RPMI8226 (cell line): ENCODE measurements around the gene SMC3.
"Not testable (repeated sequence)": the region's sequence is repeated elsewhere in the genome, so short reads cannot be mapped to it uniquely, and the experiment has no call there.

Experiments used
- DNase-seq: peaks from one replicate; pipeline ENCODE4 v3.0.0-alpha.2; 2015

The SMC3 gene

DNA sequence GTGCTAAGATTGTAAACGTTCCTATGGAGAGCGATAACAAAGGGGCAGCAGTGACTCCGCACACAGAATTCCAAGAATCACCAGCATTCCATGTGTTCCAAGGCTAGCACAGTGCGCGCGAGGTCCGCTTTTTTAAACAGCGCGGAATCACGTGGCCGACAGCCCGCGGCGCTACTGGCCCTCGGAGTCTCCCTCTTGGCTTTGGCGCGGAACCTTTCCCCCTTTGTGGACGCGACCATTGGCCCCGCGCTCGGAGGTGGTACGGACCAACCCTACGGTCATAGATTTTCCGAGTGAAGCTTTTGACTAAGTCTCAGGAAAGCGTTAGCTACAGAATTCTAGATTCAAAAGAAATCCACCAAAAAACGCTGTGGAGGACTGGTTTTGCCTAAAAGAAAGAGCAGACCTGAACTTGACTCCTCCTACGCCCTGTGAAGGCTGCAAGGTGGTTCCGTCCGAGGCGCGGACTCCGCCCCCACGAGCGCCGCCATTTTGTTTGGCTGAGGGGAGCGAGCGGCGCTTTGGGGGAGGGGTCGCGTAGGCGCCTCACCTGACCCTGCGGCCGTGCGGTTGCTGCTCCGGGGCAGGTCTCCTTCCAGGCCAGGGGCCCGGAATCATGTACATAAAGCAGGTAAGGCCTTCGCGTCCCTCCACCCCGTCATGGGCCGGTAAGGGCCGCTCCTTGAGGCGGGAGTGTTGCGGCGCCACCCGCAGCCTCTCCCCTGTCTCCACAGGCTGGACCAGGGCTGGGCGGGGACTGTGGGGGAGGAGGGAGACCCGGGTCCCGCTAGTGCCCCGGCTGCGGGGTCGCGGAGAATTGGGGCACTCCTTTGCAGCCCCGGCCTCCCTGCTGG is at the start of gene SMC3:
SMC3 (plus strand) TSS at position 495 of the 854 bp plus-strand sequence; CDS start at position 617, 122 bp downstream.
- DNase-seq, result peak; percentile 91

DNA sequence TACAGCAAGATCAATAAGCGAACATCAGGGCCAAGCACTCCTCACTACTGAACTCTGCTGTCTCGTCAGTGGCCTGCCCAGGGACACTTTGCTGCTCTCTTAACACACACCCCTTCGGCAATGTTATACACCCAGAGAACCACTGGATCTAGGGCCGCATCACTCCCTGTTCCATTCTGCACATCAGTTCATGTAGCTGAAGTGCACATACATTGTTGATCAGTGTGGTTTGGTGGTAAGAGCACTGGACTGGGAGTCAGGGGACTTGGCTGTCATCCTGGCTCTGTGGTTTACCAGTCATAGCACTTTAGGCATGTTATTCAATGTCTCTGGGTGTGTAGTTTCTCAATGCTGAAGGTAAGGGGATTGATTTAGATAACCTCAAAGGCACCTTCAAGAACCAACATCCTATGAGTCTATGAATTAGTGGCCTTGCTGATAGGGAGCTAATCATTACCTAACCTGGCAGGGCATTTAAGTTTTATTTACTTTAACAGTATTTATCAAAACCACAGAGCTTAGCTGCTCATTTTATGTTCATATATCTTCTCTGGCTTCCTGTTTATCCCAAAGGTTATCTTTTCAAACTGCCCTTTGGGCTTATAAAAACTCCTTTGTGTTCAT is 45.0 kb upstream of the SMC3 start:
- no peak for DNase-seq

DNA sequence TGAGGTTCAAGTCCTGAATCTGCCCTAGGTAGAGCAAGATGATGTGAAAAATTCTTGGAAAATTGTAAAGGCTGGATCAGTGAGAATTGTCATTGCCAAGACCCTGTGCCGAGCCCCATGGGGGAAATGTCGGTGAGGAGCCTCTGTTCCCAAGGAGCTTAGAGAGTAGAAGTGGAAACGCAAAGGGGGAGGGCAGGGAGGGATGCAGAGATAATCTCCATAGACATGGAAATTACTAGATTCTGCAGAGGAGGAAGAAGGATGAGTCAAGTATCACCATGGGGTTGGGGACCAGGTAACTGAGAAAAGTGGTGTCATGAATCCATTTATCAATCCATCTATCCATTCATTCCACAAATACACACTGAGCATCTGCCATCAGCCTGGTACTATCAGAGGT is 43.8 kb upstream of the SMC3 start:
- no peak for DNase-seq

DNA sequence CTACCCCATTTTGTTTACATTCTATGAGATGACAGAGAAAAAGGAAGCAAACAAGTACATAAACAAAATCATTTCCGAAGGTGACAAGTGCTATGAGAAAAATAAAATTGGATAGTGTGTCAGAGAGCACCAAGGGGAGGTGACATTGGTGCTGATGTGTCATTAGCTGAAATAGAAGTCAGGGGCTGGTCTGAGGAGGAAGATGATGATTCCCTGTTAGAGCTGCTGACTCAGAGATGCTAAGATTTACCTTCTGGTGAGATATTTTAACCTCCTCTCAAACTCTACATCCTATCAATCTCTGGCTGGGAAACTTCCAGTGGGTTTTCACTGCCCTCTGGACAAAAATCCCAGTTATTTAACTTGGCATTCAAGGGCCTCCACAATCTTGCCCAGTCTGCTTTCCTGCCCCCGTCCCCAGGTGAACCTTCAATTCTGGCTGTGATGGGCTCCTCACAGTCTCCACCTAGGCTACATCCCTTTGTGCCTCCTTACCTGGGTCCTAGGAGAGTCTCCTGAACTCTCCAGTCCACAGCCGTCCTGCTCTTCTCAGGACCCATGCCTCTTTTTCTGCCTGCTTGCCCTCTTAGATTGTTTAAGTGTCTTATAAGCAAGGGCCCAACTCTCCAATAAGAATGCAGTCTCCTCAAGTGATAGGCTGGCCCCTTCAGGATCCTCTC is 43.2 kb upstream of the SMC3 start:
- DNase-seq, result no peak

DNA sequence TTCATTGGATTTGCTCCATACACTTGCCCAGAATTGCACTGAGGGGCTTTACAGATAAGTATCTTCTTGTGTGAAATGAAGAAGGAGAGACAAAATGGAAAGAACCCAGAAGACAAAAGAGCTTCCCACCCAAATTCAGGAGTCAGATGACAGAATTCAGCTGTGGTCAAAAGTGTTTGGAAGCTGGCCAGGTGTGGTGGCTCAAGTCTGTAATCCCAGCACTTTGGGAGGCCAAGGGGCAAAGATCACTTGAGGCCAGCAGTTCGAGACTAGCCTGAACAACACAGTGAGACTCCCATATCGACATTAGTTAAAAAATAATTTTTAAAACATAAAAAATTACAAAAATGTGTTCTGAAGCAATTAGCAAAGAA is 42.6 kb upstream of the SMC3 start:
- DNase-seq, result no peak

DNA sequence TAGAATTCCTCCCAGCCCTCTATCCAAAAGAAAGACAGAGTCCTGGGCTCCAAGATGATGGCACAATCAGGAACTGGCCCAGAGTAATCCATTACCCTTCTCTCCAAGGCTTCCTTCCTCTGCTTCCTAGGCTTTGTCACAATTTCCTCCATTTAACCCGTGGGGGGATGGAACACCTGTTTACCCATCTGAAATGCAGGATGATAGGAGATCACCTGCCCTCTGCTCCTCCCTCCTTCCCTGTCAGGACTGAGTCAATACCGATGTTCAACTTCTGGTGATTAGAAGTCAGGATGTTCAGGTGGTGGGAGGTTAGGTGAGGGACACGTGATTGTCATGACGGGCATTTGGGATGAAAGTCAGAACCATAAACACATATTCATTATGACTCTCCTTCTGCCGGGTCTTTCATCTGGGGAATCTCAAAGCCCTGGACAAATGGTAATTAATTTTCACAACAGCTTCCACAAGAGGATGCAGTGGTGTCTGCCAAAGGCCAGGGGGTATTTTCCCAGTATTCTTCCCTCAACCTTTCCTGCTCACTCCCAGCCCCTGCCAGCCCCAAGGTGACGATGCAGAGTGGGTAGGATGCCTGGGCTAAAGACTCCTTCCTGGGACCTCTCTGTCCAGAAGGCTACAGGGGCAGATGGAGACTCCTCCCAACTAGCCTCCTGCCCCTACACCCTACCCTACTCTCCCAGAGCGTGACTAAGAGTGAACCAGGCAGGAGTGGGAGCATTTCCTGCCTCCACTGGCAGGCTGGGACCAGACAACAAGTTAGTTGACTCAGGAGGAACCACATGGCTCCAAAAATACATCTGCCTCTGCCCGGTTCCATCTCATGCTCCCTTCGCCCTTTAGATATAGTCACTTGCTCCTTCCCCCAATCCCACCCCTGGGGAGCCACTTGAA is 41.9 kb upstream of the SMC3 start:
- no peak for DNase-seq

DNA sequence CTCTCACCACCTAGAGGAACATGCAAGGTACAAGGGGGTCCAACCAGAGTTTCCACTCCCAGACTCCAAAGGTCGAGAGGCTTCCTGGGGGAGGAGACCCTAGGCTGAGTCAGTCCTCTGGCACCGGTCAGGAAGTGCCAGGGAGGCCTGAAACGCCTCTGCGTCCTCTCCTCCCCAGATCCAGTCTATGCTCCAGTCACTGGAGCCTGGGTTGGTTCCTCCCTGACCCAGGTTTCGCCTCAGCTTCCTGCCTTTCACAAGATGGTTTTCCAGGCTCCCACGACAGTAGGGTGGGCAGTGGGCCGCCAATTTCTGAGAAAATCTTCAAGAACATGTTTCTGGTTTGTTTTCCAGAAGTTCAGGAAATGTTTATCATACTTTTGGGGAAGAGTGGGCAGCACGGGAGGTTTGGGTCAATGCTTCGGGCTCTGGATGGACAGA is 39.7 kb upstream of the SMC3 start:
- no peak for DNase-seq

DNA sequence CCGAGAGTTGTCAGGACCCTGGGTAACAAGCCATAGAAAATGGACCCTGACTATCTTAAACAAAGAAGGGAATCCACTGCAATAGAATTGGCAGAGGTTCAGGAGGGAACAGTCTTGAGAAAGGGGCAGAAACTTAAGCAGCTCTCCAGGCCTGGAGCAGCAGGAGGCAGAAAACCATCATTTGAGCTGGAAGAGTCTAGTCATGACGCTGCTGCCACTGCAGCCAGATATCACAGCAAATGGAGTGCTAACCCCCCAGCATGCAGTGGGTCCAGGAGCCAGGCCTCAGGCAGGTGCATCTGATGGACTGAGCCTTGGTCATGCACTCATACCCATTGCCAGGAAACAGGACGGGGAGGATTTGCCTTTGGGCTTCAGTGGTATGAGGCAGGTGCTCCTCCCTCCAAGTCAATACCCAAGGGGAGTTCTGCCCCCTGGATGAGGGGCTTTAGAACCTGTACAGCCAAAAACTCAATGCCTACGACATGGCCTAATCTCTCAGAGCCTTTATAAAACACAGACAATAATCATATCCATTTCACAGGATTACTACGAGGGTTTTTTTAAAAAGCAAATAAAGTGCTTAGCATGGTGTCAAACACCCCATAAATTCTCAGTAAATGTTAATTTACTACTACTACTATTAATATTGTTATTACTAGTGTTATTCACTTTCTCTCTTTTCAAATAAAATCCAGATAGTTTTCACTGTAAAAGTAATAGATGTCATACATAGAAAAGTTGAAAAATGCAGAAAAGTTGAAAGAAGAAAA is 39.1 kb upstream of the SMC3 start:
- DNase-seq, result no peak

DNA sequence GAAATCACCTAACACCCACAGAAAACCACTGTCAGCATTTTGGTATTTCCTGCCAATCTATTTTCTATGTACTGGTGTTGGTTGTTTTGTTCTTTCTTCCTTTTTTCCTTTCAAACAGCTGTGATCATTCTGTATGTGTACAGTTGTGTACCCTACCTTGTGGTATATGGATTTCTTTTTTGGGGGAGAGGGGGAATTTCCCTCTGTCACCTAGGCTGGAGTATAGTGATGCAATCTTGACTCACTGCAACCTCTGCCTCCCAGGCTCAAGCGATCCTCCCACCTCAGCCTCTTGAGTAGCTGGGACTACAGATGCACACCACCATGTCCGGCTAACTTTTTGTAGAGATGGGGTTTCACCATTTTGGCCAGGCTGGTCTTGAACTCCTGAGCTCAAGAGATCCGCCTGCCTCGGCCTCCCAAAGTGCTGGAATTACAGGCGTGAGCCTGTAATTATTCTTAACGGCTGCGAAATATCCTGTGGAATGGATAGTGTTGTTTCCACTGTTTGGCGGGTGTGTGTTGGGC is 38.4 kb upstream of the SMC3 start:
- DNase-seq, result peak; percentile 44

DNA sequence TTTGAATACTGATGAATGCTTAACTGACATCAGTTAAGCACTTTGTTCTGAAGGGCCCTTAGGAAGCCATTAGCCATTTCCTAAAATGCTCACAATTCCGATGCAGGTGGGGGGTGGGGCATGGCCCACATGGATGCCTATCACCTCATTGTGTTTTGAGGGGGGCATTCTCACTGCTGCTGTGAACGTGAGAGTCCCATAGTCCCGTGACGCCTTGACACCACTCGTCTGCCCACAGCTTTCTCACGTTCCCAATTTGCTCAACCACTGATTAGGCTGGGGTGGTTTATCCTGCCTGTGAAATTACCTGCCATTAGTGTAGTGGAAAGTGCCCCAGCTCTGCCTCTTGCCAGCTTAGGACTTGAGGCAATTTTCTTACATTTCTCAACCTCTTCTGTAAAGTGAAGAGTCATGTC is 37.9 kb upstream of the SMC3 start:
- no peak for DNase-seq

DNA sequence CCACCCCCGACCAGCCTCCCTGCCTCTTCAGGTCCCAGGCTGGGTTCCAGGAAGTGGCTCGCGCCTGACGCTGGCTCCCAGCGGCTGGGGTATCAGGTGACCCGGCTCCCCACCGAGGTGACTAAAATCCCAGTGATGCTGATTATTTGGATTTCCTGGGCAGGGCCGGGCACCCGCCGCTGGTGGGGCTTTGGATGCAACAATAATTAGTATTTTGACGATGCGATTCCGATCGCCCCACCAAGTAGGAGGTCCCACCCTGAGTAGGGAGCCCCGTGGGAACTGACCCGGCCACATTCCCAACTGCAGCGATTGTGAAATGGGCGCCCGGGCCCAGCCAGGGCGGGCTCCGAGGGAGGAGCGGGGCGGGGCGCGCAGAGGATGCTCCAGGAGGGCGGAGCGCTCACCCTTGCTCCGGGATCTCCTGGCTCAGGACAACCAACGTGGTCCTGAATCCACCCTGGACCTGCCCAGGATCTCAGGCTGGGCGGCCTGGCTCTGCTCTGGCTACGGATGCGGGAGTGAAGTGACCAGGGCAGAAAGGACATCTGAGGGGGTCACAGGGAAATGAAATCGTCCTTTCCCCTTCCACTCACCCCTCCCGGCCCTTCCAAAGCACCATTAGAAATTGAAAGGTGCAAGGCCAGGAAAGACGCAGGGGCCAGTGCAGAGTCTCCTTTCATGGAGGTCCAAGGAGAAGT is 37.2 kb upstream of the SMC3 start:
- DNase-seq, result no peak

DNA sequence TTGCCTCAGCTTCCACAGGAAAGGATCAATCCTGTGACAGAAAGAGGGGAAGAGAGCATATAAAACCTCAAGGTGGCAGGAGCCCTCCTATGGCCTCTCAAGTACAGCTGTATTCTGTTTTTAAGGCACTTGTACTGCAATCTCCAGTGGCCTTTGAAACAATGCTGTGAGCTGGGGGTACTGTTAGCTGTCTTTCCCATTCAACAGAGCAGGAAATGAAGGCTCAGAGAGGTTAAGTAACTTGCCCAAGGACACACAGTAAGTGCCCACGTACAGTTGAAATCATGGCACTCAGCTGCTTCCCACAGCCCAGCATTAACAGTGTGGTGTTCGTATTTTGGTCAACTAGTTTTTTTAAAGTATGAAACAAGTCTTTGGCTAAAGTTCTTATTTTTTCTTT is 35.8 kb upstream of the SMC3 start:
- DNase-seq, result no peak

DNA sequence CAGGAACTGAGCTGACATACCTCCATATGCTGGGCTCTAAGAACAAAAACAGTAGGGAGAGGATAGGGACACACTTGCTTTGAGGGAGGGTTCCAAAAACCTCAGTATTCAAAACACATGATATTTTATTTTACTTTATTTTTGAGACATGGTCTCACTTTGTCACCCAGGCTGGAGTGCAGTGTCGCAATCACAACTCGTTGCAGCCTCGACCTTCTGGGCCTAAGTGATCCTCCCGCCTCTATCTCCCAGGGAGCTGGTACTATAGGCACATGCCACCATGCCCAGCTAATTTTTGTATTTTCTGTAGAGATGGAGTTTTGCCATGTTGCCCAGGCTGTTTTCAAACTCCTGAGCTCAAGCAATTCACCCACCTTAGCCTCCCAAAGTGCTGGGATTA is 34.9 kb upstream of the SMC3 start:
- DNase-seq, result not testable (repeated sequence)

DNA sequence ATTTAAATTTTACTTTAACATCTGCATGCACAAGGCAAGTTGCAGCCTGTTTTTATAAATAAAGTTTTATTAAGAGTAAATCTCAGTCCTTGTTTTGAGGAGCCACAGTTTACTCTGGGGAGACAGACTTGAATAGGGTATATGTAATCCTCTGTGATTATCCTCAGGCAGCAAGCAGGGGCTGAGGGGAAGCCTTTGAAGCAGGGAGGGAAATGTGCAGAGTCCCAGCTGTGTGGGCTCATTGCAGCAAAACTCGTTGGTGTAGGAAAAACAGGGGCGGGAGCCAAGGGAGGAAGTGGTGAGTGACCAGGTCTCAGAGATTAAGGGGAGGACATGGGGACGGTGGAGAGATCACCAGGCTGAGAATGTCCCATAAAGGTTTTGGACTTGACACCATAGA is 34.3 kb upstream of the SMC3 start:
- DNase-seq, result no peak

DNA sequence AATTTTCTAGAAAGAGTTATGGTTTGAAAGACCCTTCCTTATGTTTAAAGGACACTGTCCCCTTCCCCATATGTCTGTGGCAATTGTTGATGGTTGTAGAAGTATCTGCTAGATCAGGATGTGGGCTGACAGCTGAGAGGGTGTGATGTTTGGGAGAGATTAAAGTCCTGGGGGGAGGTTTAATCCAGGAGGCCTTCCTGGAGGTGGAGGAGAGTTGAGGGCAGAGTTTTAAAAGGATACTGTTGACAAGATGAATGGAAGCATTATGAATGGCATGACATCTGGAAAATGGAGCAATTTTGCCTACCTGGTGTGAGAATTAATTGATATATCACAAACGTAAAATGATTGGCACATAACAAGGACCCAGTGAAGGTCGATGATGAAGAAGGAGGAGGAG is 32.9 kb upstream of the SMC3 start:
- no peak for DNase-seq

DNA sequence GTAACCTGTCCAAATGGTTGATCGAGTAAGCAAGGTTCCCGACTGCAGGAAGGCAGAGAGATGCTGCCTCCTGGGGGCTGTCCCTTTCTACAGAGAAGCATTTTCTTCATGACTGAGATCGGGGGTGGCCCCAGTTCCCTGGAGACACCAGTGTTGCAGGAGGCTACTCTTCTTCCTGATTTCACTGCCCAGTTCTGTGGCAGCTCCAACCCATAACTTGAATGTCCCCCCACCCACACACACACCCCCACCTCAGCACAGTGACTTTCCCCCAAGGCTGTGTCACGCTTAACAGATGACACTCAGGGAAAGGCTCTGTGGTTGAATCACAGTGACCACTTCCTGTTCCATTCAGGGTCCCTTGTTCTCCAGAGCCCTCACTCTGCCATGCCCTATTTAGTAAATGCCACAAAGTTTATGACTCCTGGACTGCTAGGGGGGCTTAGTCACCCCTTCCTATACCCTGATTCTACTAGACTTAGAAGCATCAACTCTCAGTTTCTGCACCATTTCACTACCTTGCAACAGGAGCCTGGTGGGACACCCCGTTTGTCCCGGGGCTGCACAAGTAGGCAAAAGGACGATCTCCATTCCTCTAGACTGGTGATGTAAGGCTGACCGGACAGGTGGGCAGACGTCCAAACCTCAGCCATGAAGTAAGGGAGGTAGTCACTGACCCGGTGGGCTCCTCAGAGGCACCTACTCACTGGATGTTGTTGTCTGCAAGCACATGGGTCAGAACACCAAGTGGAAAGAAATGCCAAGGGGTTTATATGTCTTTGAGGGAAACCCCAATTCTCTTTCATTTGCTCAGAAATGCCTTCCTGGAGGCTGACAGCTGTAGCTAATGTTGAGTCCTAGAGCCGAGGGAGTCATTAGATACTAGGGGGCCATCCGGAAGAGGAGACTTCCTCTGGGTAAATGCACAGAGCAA is 31.3 kb upstream of the SMC3 start:
- DNase-seq, result peak; percentile 43

DNA sequence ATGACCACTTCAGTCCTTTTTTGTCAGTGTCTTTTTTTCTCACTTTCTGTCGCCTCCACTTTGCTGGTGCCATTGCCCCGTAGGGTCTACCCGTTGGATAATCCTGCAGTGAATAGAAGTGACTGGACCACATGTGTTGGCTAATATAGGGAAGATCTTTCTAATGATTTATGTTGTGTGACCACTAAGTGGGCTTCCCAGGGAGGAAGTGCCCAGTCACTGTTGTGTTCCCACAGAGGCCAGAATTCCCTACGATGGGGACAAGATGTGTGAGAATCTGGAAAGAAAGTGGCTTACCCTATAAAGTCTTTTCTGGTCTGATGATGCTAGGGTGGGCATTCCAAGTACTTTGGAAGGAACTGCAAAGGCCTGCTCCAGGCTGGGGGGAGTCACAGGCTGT is 28.4 kb upstream of the SMC3 start:
- DNase-seq, result no peak

DNA sequence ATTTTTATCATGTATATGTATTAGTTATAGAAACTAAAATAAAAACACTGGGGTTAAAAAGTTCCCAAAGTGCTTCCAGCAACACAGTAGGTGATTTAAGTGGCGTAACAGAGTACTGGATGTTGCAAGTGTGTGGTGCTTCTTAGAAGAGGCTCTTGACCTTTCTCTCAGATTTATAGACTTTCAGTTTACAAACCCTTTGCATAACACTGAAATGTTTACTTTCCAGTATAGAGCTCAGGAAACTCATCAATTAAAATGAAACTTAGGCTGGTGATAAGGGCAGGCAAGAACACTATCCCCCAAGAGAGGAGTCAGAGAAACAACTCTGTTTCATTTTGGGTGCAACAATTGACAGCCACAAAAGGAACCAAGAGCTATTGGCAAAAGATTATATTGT is 27.5 kb upstream of the SMC3 start:
- no peak for DNase-seq

DNA sequence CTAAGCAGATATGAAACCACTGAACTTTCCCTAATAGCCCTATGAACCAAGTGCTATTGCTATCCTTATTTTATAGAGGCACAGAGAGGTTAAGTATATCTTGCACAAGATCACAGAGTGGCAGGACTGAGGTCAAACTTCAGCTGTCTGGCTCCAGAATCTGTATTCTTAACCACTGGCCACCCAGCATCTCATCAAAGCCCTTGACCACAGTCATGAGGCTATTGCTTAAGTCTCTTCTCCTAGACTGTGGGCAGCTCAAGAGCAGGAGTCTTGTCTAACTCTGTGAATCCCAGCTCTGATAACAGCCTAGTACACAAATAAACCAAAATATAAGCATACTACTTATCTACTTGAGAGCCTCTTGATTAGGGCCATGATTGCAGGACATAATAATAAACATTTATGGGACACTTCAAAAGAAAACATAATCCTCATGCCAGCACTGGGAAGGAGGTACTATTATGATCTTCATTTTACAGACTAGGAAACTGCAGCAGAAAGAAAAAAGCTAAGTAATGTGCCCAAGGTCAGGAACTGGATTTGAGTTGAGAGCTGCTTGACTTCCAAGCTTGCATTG is 22.4 kb upstream of the SMC3 start:
- no peak for DNase-seq

DNA sequence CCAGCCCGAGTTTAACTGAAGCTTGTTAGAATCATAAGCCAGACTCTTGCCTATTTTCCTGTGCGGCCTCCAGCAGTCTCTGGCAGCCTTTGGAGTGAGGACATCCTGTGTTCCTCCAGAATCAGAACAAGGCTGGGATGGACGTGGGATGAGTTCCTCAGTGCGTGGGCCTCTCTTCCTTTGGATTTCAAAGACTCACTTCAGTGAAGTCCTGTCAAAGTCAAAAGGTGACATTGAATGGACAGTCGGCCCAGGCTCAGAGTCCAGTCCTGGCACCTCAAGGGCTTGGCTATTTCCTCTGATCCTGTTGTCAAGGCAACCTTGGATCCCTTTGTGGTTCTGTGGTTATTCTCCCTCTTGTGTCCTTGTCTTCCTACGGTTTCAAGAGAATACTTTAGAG is 21.4 kb upstream of the SMC3 start:
- no peak for DNase-seq
